ELF-1 (cell line): Measurements from ENCODE around the gene AOAH.
"Not testable (repeated sequence)": the region's sequence is repeated elsewhere in the genome, so short reads cannot be mapped to it uniquely, and the experiment has no call there.

Experiments used
- DNase-seq: peaks from one replicate; pipeline ENCODE4 v3.0.0-alpha.2; 2016; ENCODE audit warnings: low read depth, low spot score

AOAH gene

GRCh38 chr7:36658335-36659171, 65.7 kb downstream of the AOAH start:
- DNase-seq: no peak

DNA sequence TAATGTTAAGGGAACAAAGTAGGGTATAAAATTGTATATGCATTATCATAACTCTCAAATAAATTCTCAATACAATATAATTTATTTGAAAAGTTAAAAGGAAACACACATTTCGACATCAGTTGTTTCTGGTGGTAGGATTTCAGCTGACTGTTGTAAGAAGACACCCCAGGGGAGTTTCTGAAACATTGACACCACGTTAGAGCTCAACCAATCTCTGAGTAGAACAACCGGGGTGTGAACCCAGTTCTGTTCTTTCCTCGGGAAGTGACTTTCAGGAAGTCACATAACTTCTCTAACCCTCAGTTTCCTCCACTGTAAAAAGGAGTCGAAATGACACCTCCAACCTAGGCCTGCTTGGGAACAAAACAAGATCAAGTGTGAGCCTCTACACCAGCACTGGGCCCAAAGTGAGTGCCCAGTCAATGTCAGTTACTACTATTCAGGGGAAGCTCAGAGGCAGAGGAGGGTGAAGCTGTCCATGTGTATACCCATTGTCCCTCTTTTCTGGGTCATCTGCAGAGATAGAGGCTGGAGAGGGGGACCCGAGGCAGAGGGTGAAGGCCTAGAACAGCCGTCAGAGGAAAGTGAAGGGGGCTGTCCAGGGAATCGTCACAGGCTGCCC, 67.1 kb downstream of the AOAH start:
- DNase-seq: no peak

DNA sequence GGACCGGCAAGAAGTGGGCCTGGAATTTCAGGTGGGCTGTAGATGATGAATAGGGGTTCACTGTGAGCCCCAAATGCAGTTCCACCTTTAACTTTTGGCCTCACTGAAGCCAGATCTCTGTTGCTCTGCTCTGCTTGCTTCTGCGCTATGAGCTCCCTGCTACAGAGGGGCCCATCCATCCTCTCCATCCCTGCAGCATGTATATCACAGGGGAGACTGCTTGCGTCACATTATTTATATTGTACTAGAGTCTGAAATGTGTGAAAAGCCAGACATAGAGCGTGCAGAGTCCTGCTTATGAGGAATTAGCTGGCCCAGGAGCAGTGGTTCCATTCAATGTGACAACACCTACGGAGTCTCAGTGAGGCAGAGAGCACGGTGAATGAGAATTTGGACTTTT, 69.9 kb downstream of the AOAH start:
- no peak for DNase-seq

GRCh38 chr7:36653663-36654355, 70.5 kb downstream of the AOAH start:
- peak; percentile 78 for DNase-seq

- no peak for DNase-seq
These were observed 71.2 kb downstream of the AOAH start for GRCh38 chr7:36653008-36653662.

DNA sequence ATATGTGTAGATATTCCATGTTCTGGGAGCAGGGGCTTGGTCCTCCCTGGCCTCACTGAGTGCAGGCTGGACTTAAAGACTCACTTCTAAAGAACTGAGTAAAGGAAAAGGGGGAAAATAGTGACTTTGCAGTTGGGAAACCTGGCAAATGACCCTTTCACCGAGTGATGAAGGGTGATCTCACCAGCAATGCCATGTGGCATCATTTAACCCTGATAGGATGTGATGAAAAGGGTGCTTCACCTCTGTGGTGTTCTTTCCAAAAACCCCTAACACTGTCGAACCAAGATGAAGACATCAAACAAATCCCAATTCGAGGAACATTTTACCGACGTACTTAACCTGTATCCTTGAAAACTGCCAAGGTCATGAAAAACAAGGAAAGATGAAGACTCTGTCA, 71.9 kb downstream of the AOAH start:
- no peak for DNase-seq

- no peak for DNase-seq
These were observed 72.9 kb downstream of the AOAH start for GRCh38 chr7:36651404-36651803.

- no peak for DNase-seq
These were observed 73.5 kb downstream of the AOAH start for GRCh38 chr7:36650766-36651312.

DNA sequence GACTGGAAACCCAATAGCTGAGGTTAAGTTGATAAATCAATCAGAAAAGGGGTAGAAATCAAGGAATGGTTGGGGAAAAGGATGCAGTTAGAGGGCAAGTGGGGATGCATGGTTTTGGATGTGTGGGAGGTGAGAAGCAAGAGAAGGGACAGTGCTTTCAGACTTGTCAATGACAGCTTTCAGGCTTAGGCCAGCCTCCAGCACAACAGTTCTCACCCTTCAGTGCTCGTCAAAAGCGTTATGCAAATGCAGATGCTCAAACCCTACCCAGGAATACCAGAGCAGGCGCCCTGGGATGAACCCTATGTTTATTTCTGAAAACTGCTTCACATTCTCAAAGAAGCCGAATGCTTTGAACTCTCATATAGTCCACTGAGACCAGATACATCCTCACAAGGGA, 74.0 kb downstream of the AOAH start:
- no peak for DNase-seq

GRCh38 chr7:36649319-36649718, 75.0 kb downstream of the AOAH start:
- DNase-seq: not testable (repeated sequence)

- DNase-seq: no peak
These were observed 75.9 kb downstream of the AOAH start for GRCh38 chr7:36648441-36648840.

DNA sequence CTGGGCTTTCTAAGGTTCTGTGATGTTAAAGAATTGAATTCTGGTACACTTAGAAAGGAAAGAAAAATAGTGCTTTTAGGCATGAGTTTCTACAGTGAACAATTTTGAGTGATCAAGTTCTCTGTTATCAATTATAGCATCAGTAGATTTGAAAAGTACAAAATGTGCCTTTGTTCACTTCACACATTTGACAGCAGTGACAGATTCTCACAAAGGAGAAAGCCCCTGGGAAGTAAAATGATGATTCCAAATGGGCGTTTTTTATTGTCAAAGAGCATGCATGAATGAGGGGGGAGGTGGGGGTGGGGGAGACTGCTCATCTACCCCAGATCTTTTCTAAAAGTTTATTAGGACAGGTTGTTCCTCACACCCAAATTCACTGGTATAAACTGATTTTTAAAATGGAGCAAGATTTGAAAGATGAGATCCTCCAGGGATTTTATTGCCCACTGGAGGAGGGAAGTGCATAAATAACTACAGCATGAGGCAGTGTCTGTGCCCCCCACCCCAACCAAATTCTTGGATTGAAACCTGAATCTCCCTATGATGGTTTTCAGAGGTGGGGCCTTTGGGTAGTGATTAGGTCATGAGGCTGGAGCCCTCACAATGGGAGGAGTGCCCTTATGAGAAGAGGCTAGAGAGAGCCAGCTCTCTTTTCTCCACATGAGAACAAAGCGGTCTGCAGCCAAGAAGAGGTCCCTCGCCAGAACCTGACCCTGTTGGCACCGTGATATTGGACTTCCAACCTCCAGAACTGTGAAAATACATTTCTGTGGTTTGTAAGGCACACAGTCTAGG, 79.5 kb downstream of the AOAH start:
- DNase-seq: peak; percentile 45

DNA sequence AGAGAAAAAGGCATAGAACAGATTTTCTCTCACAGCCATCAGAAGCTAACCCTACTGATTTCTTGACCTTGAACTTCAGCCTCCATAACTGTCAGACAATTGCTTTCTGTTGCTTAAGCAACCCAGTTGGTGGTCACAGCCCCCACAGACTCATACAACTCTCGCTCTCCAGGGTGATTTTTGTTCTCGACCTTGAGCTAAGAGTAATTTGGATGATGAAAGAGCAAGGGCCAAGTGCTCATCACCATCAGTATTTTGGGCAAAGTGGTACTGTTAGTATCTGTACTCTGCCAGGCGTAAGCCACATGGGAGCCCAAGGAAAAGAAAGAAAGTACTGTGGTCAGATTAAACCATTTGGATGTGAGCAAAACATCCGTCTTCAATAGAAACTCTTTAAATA, 81.9 kb downstream of the AOAH start:
- no peak for DNase-seq

DNA sequence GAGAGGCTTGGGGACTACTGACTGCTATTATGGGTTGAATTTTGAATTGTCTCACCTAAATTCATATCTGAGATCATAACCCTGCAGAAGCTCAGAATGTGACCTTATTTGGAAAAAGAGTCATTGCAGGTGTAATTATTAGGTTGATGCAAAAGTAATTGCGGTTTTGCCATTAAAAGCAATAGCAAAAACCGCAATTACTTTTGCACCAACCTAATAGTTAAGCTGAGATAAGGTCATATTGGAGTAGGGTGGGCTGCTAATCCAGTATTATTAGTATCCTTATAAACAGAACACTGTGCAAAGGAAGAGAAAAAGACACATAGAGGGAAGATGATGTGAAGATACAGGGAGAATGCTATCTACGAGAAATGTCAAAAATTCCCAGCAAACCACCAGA, 82.3 kb downstream of the AOAH start:
- no peak for DNase-seq

GRCh38 chr7:36640682-36641081, 83.6 kb downstream of the AOAH start:
- no peak for DNase-seq

- no peak for DNase-seq
These were observed 84.5 kb downstream of the AOAH start for GRCh38 chr7:36639826-36640225.

- DNase-seq: no peak
These were observed 85.6 kb downstream of the AOAH start for GRCh38 chr7:36638586-36639263.

- peak; percentile 40 for DNase-seq
These were observed 86.2 kb downstream of the AOAH start for GRCh38 chr7:36638140-36638539.

DNA sequence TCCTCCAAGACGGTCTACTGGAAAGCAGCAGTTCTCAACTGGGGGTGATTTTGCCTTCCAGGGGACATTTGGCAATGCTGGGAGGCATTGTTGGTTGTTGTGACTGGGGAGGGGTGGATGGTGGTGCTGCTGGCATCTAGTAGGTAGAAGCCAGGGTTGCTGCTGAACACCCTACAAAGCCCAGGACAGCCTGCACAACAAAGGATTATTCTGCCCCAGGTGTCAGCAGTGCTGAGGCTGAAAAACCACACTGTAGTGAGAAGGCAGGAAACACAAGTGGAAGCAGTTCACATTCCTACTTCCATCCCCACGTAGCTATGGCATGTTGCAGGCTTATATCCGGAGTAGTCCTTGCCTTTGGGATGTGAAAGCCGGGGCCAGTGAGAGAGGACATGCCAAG, 86.9 kb downstream of the AOAH start:
- peak; percentile 45 for DNase-seq

- DNase-seq: no peak
These were observed 88.2 kb downstream of the AOAH start for GRCh38 chr7:36636126-36636525.
